Adrenal gland (tissue), 5 donors: Measurements from ENCODE around the gene CFP.

Source experiments
- POLR2A ChIP-seq, 2 donors: fragments of 450-650 bp; IDR thresholded peaks; one replicate each; pipeline ENCODE4 v1.6.1; 2017; ENCODE audit warnings: antibody characterized with exemption in 2 of 2, mild to moderate bottlenecking in 2 of 2, moderate library complexity in 1 of 2
- TF ChIP-seq, protein P1 (sequence below), 6 experiments: fragments of 450-650 bp in 4 of 6; fragments of 200-600 bp in 2 of 6; sonication (generic) in 1 of 6; IDR thresholded peaks; 1 replicate in 5 of 6; 2 replicates in 1 of 6; pipeline versions ENCODE4 v1.5.1 to v1.8.0; 2016 to 2021; ENCODE audit warnings: antibody characterized with exemption in 6 of 6, mild to moderate bottlenecking in 2 of 6, moderate library complexity in 1 of 6
- donor health status: DM: no; HTN: no; CAD: no.

DNA sequence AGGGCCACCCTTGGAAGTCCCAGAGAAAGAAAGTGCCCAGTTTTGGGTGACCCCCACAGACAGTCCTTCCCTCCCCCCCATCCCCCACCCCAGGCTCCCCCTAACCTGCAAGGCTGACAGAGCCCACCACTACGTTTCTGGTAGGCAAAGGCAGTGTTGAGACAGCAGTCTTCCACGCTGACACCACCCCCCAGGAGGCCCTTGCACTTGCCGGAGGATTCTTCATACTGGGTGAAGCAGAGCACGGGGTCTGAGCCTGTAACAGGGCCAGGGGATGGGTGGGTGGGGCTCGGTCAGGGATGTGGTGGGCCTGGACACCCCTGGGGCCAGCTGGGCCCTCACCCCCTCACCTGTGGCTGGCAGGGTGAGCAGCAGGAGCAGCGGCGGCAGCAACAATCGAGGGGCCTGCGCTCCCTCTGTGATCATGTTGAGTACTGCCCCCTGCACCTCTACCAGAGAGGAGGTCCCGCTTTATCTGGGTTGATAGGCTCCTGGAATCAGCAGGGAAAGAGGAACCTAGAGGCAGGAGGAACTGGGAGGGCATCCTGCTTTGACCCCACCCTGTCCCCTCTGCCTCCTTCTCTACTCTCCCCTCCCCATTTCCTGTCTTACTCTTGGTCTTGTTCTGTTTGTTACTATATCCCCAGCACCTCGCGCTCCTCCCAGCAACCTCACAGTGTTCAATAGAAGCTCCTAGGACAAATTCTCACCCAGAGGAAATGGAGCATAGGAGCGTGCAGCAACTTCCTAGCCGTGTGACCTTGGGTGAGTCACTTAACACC lies at the start of gene CFP:
- TF ChIP-seq, protein P1, sequence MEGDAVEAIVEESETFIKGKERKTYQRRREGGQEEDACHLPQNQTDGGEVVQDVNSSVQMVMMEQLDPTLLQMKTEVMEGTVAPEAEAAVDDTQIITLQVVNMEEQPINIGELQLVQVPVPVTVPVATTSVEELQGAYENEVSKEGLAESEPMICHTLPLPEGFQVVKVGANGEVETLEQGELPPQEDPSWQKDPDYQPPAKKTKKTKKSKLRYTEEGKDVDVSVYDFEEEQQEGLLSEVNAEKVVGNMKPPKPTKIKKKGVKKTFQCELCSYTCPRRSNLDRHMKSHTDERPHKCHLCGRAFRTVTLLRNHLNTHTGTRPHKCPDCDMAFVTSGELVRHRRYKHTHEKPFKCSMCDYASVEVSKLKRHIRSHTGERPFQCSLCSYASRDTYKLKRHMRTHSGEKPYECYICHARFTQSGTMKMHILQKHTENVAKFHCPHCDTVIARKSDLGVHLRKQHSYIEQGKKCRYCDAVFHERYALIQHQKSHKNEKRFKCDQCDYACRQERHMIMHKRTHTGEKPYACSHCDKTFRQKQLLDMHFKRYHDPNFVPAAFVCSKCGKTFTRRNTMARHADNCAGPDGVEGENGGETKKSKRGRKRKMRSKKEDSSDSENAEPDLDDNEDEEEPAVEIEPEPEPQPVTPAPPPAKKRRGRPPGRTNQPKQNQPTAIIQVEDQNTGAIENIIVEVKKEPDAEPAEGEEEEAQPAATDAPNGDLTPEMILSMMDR (IDR thresholded peaks at IDR 0.05) = no peak
- no peak for TF ChIP-seq POLR2A (IDR thresholded peaks at IDR 0.05)
